ENCODE measurements around the gene LEKR1.

The LEKR1 gene

GRCh38 chr3:157077565-157077991 is 251.4 kb downstream of the LEKR1 start:
- no peak for TF ChIP-seq CSRNP3 (CRISPR knock-in tag; IDR thresholded peaks at IDR 0.05)
- no peak for TF ChIP-seq TSHZ2 (CRISPR knock-in tag; IDR thresholded peaks at IDR 0.05)
- no peak for TF ChIP-seq RARB (CRISPR knock-in tag; IDR thresholded peaks at IDR 0.05)
- TF ChIP-seq GLIS3 (CRISPR knock-in tag; IDR thresholded peaks at IDR 0.05) = no peak
- TF ChIP-seq TCF4 (CRISPR knock-in tag; IDR thresholded peaks at IDR 0.05; ENCODE audit: borderline replicate concordance) = no peak
- no peak for TF ChIP-seq CSDC2 (CRISPR knock-in tag; IDR thresholded peaks at IDR 0.05)
- TF ChIP-seq OSR1 (CRISPR knock-in tag; IDR thresholded peaks at IDR 0.05) = no peak
- TF ChIP-seq SNAI2 (CRISPR knock-in tag; IDR thresholded peaks at IDR 0.05) = no peak
- no peak for TF ChIP-seq ZNF70 (CRISPR knock-in tag; IDR thresholded peaks at IDR 0.05)
- no peak for ATAC-seq

GRCh38 chr3:157078131-157078810 is 252.1 kb downstream of the LEKR1 start:
- no peak for TF ChIP-seq PPARA (CRISPR knock-in tag; IDR thresholded peaks at IDR 0.05; ENCODE audit: borderline replicate concordance)
- TF ChIP-seq ZFP30 (CRISPR knock-in tag; IDR thresholded peaks at IDR 0.05) = no peak
- no peak for TF ChIP-seq ZNF565 (CRISPR knock-in tag; conservative IDR thresholded peaks at IDR 0.05; ENCODE audit: low read depth)
- TF ChIP-seq TOX (CRISPR knock-in tag; IDR thresholded peaks at IDR 0.05; ENCODE audit: borderline replicate concordance) = no peak
- no peak for TF ChIP-seq CREB5 (CRISPR knock-in tag; IDR thresholded peaks at IDR 0.05; ENCODE audit: low read depth)
- TF ChIP-seq CSDC2 (CRISPR knock-in tag; IDR thresholded peaks at IDR 0.05) = no peak
- TF ChIP-seq ZNF8 (CRISPR knock-in tag; IDR thresholded peaks at IDR 0.05) = no peak
- TF ChIP-seq TSHZ2 (CRISPR knock-in tag; IDR thresholded peaks at IDR 0.05) = no peak
- no peak for TF ChIP-seq ARNTL (CRISPR knock-in tag; IDR thresholded peaks at IDR 0.05; ENCODE audit: borderline replicate concordance, low read depth)
- TF ChIP-seq SNAI2 (CRISPR knock-in tag; IDR thresholded peaks at IDR 0.05) = no peak
- no peak for ATAC-seq

- no peak for ATAC-seq
- TF ChIP-seq OSR1 (CRISPR knock-in tag; IDR thresholded peaks at IDR 0.05) (no peak), ZFP30 (CRISPR knock-in tag; IDR thresholded peaks at IDR 0.05) (no peak), ZNF70 (CRISPR knock-in tag; IDR thresholded peaks at IDR 0.05) (no peak), CSDC2 (CRISPR knock-in tag; IDR thresholded peaks at IDR 0.05) (no peak), ZNF8 (CRISPR knock-in tag; IDR thresholded peaks at IDR 0.05) (no peak), CREB5 (CRISPR knock-in tag; IDR thresholded peaks at IDR 0.05; ENCODE audit: low read depth) (no peak), TCF4 (CRISPR knock-in tag; IDR thresholded peaks at IDR 0.05; ENCODE audit: borderline replicate concordance) (no peak), GLIS3 (CRISPR knock-in tag; IDR thresholded peaks at IDR 0.05) (no peak), SNAI2 (CRISPR knock-in tag; IDR thresholded peaks at IDR 0.05) (no peak), PATZ1 (CRISPR knock-in tag; IDR thresholded peaks at IDR 0.05; ENCODE audit: borderline replicate concordance) (no peak), ZNF565 (CRISPR knock-in tag; conservative IDR thresholded peaks at IDR 0.05; ENCODE audit: low read depth) (no peak), PPARA (CRISPR knock-in tag; IDR thresholded peaks at IDR 0.05; ENCODE audit: borderline replicate concordance) (no peak), CSRNP3 (CRISPR knock-in tag; IDR thresholded peaks at IDR 0.05) (no peak), TSHZ2 (CRISPR knock-in tag; IDR thresholded peaks at IDR 0.05) (no peak), TOX (CRISPR knock-in tag; IDR thresholded peaks at IDR 0.05; ENCODE audit: borderline replicate concordance) (no peak), ZC3H10 (CRISPR knock-in tag; IDR thresholded peaks at IDR 0.05) (no peak)
These were observed 252.6 kb downstream of the LEKR1 start for GRCh38 chr3:157078811-157079185.
